SK-N-SH (cell line): Measurements from ENCODE around the gene CCDC13. TPM values are rescaled to one million over a fixed set of nuclear protein-coding genes. Genes with fewer than 3 reads are reported as not detected.

Experiments
- CTCF ChIA-PET: fragments of 300-600, 350-600 bp; formaldehyde crosslinking; extraction: SDS; loops from one replicate; lab custom pipeline; 2021; lab: Yijun Ruan, JAX
- POLR2A ChIA-PET: fragments of 350-600 bp; sonication (Branson Sonifier 250); formaldehyde crosslinking; extraction: SDS; loops from one replicate; lab custom pipeline; 2020; ENCODE audit warnings: antibody characterized with exemption, inconsistent platforms; lab: Yijun Ruan, JAX
- DNase-seq: peaks from one replicate; pipeline ENCODE4 v3.0.0; 2012
- H2AFZ ChIP-seq: fragments of 200-600 bp; sonication (generic); 2 replicates; pipeline ENCODE4 v1.8.1; 2016; ENCODE audit warnings: antibody characterized with exemption, mild to moderate bottlenecking, low read depth
- H3F3A ChIP-seq: fragments of 200-600 bp; sonication (generic); replicated peaks from 2 replicates; pipeline ENCODE3; 2016; ENCODE audit warnings: antibody characterized with exemption, mild to moderate bottlenecking; ENCODE audit not compliant: insufficient read depth
- H3K27ac ChIP-seq, 2 experiments: fragments of 200-500 bp in 1 of 2; fragments of 200-600 bp in 1 of 2; sonication (Bioruptor generic) in 1 of 2; sonication (generic), shearing (Covaris generic) in 1 of 2; 2 replicates each; pipeline versions ENCODE4 v1.5.1 to v1.6.1; 2014 to 2016; ENCODE audit warnings: low read depth in 2 of 2, inconsistent platforms in 1 of 2, low read length in 1 of 2, mild to moderate bottlenecking in 1 of 2, mixed read lengths in 1 of 2
- H3K27me3 ChIP-seq: fragments of 200-600 bp; sonication (generic), shearing (Covaris generic); 2 replicates; pipeline ENCODE4 v1.6.1; 2016; ENCODE audit warnings: mixed run types; ENCODE audit not compliant: insufficient read depth
- H3K36me3 ChIP-seq, 2 experiments: fragments of 200-500 bp in 1 of 2; fragments of 200-600 bp in 1 of 2; sonication (Bioruptor generic) in 1 of 2; sonication (generic) in 1 of 2; replicated peaks in 1 of 2; 2 replicates each; pipeline versions ENCODE3 to v1.5.1; 2014 to 2016; ENCODE audit warnings: low read length in 1 of 2, mild to moderate bottlenecking in 1 of 2; ENCODE audit not compliant: insufficient read depth in 2 of 2, control insufficient read depth in 1 of 2
- H3K4me1 ChIP-seq, 2 experiments: fragments of 200-500 bp in 1 of 2; fragments of 200-600 bp in 1 of 2; sonication (Bioruptor generic) in 1 of 2; sonication (generic), shearing (Covaris generic) in 1 of 2; 2 replicates each; pipeline versions ENCODE4 v1.5.1 to v1.6.1; 2014 to 2016; ENCODE audit warnings: low read depth in 1 of 2, low read length in 1 of 2, mixed run types in 1 of 2; ENCODE audit not compliant: insufficient read depth in 2 of 2, control insufficient read depth in 1 of 2
- H3K4me2 ChIP-seq: fragments of 200-600 bp; sonication (generic), shearing (Covaris generic); 2 replicates; pipeline ENCODE4 v1.6.1; 2017; ENCODE audit warnings: mixed run types
- H3K4me3 ChIP-seq, 2 experiments: fragments of 200-500 bp in 1 of 2; fragments of 200-600 bp in 1 of 2; sonication (Bioruptor generic) in 1 of 2; sonication (generic), shearing (Covaris generic) in 1 of 2; 2 replicates each; pipeline versions ENCODE4 v1.5.1 to v1.8.1; 2014 to 2016; ENCODE audit warnings: low read depth in 2 of 2, inconsistent platforms in 1 of 2, low read length in 1 of 2, mild to moderate bottlenecking in 1 of 2, mixed read lengths in 1 of 2, moderate library complexity in 1 of 2
- H3K79me2 ChIP-seq: fragments of 200-600 bp; sonication (generic); 2 replicates; pipeline ENCODE4 v1.8.1; 2017; ENCODE audit warnings: mild to moderate bottlenecking; ENCODE audit not compliant: insufficient read depth
- H3K9ac ChIP-seq: fragments of 200-600 bp; sonication (generic); 2 replicates; pipeline ENCODE4 v1.6.1; 2017; ENCODE audit warnings: mixed run types
- H3K9me2 ChIP-seq: fragments of 200-600 bp; sonication (generic); 2 replicates; pipeline ENCODE4 v1.6.1; 2017; ENCODE audit warnings: mixed run types
- H3K9me3 ChIP-seq: fragments of 200-600 bp; sonication (generic); 2 replicates; pipeline ENCODE4 v1.6.1; 2017; ENCODE audit warnings: mixed run types, mild to moderate bottlenecking, moderate library complexity
- H4K20me1 ChIP-seq: fragments of 200-600 bp; sonication (generic); 2 replicates; pipeline ENCODE4 v1.6.1; 2017; ENCODE audit warnings: mild to moderate bottlenecking, mixed run types; ENCODE audit not compliant: insufficient read depth
- CHD2 ChIP-seq: fragments of 150-350 bp; IDR thresholded peaks from 2 replicates; pipeline ENCODE4 v1.6.1; 2018; ENCODE audit warnings: low read length; ENCODE audit not compliant: partially characterized antibody
- EZH2phosphoT487 ChIP-seq: fragments of 200-600 bp; sonication (generic); IDR thresholded peaks from 2 replicates; pipeline ENCODE4 v1.6.1; 2017; ENCODE audit warnings: low read depth, mixed run types, mild to moderate bottlenecking, antibody characterized with exemption, moderate library complexity, borderline replicate concordance
- GATA2 ChIP-seq: sonication (generic); formaldehyde crosslinking; IDR thresholded peaks from 2 replicates; pipeline ENCODE4 v1.5.0; 2020; ENCODE audit warnings: mild to moderate bottlenecking, missing genetic modification reagents
- JUND ChIP-seq: IDR thresholded peaks from 2 replicates; pipeline ENCODE4 v1.4.0; 2012
- MEF2A ChIP-seq: IDR thresholded peaks from 2 replicates; pipeline ENCODE4 v1.4.0; 2012; ENCODE audit warnings: low read depth, borderline replicate concordance
- MXI1 ChIP-seq: IDR thresholded peaks from 2 replicates; pipeline ENCODE4 v1.6.1; 2012; ENCODE audit warnings: mild to moderate bottlenecking, low read depth, low read length, improper control_type of control experiment
- NFIC ChIP-seq: IDR thresholded peaks from 2 replicates; pipeline ENCODE4 v1.4.0; 2012; ENCODE audit warnings: borderline replicate concordance
- NRF1 ChIP-seq: IDR thresholded peaks from 2 replicates; pipeline ENCODE4 v1.6.1; 2012; ENCODE audit warnings: low read depth, mild to moderate bottlenecking, low read length
- RAD21 ChIP-seq: IDR thresholded peaks from 2 replicates; pipeline ENCODE4 v1.6.1; 2012; ENCODE audit warnings: mild to moderate bottlenecking, low read length
- RCOR1 ChIP-seq: fragments of 150-350 bp; IDR thresholded peaks from 2 replicates; pipeline ENCODE4 v1.6.1; 2017; ENCODE audit warnings: antibody characterized with exemption, low read length
- RFX5 ChIP-seq: IDR thresholded peaks from 2 replicates; pipeline ENCODE4 v1.6.1; 2012; ENCODE audit warnings: mild to moderate bottlenecking, improper control_type of control experiment, low read length
- SIN3A ChIP-seq: IDR thresholded peaks from 2 replicates; pipeline ENCODE4 v1.6.1; 2012; ENCODE audit warnings: low read depth, mild to moderate bottlenecking, low read length, moderate library complexity, borderline replicate concordance
- TAF1 ChIP-seq: IDR thresholded peaks from 2 replicates; pipeline ENCODE4 v1.6.1; 2012; ENCODE audit warnings: low read depth, mild to moderate bottlenecking, low read length, moderate library complexity, borderline replicate concordance
- TCF12 ChIP-seq: IDR thresholded peaks from 2 replicates; pipeline ENCODE4 v1.4.0; 2012
- WGBS: methylation state at CpG from one replicate; pipeline ENCODE4 v1.1.6; 2017; ENCODE audit warnings: low lambda C conversion rate; 5-methylcytosine and 5-hydroxymethylcytosine counted together
- polyA plus RNA-seq, 3 experiments: library from polyadenylated mRNA; depleted of rRNA; stranded (reverse); fragments of >200 nt; gene quantifications; 2 replicates each; pipeline ENCODE4 v1.2.3, GENCODE V29; 2012
- TF ChIP-seq, protein P1 (sequence below): fragments of 150-350 bp; IDR thresholded peaks from 2 replicates; pipeline ENCODE4 v1.6.1; 2017; ENCODE audit warnings: antibody characterized with exemption, low read length, low read depth, borderline replicate concordance
- TF ChIP-seq, protein P2 (sequence below): fragments of 200-600 bp; sonication (generic); IDR thresholded peaks from 2 replicates; pipeline ENCODE4 v1.6.1; 2017; ENCODE audit warnings: antibody characterized with exemption, mild to moderate bottlenecking, moderate library complexity
- TF ChIP-seq, protein P3 (sequence below): IDR thresholded peaks from 2 replicates; pipeline ENCODE4 v1.6.1; 2012; ENCODE audit warnings: mild to moderate bottlenecking, low read depth, low read length, moderate library complexity

Gene CCDC13
- polyA plus RNA-seq, 1 of the 3 experiments (the other 2 are of a cell fraction), result 0.66 TPM

DNA sequence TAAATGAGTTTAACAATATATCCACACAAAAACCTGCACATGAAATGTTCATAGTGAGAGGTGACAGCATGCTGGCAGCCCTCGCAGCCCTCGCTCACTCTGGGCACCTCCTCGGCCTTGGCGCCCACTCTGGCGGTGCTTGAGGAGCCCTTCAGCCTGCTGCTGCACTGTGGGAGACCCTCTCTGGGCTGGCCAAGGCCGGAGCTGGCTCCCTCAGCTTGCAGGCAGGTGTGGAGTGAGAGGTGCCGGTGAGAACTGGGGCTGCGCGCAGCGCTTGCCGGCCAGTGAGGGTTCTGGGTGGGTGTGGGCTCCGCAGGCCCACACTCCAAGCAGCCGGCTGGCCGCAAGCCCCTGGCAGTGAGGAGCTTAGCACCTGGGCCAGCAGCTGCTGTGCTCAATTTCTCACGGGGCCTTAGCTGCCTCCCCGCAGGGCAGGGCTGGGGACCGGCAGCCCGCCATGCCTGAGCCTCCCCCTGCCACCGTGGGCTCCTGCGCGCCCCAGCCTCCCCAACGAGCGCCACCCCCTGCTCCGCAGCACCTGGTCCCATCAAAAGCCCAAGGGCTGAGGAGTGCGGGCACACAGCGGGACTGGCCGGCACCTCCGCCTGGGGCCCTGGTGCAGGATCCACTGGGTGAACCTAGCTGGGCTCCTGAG, 3.4 kb downstream of the CCDC13 start:
- ChIA-PET CTCF (interaction anchor here (0.8 to 1.2 kb wide), 2 partner anchors 14 to 20 kb away, joined by 3 to 4 read pairs; no protein-coding TSS in a partner anchor), POLR2A (interaction anchor here (0.6 kb wide), 1 partner anchor 208 kb away, joined by 3 read pairs; no protein-coding TSS in a partner anchor)
- Histone ChIP-seq H3K36me3 (no peaks in the 10 kb centered on the region), H2AFZ (no peak overlapping the region), H3K4me2 (no peak overlapping the region), H3K9me2 (no peaks in the 10 kb centered on the region), H3K9me3 (no peaks in the 10 kb centered on the region), H3K27ac (no peak overlapping the region), H3K9ac (no peak overlapping the region), H3K4me1 (peaks cover 0 to 7% of the 10 kb centered on the region in 2 experiments; a peak in 1 of 4 replicates), H4K20me1 (no peaks in the 10 kb centered on the region), H3F3A (peaks cover 10% of the 10 kb centered on the region), H3K4me3 (no peak overlapping the region), H3K27me3 (no peaks in the 10 kb centered on the region), H3K79me2 (no peaks in the 10 kb centered on the region)
- DNase-seq, result no peak
- 84% methylated on average over 16 of the region's 28 CpGs for WGBS
- TF ChIP-seq GATA2 (CRISPR knock-in tag), result no peak
- no peak for TF ChIP-seq NRF1
- TF ChIP-seq, protein P1, sequence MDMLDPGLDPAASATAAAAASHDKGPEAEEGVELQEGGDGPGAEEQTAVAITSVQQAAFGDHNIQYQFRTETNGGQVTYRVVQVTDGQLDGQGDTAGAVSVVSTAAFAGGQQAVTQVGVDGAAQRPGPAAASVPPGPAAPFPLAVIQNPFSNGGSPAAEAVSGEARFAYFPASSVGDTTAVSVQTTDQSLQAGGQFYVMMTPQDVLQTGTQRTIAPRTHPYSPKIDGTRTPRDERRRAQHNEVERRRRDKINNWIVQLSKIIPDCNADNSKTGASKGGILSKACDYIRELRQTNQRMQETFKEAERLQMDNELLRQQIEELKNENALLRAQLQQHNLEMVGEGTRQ, result no peak
- TF ChIP-seq, protein P2, sequence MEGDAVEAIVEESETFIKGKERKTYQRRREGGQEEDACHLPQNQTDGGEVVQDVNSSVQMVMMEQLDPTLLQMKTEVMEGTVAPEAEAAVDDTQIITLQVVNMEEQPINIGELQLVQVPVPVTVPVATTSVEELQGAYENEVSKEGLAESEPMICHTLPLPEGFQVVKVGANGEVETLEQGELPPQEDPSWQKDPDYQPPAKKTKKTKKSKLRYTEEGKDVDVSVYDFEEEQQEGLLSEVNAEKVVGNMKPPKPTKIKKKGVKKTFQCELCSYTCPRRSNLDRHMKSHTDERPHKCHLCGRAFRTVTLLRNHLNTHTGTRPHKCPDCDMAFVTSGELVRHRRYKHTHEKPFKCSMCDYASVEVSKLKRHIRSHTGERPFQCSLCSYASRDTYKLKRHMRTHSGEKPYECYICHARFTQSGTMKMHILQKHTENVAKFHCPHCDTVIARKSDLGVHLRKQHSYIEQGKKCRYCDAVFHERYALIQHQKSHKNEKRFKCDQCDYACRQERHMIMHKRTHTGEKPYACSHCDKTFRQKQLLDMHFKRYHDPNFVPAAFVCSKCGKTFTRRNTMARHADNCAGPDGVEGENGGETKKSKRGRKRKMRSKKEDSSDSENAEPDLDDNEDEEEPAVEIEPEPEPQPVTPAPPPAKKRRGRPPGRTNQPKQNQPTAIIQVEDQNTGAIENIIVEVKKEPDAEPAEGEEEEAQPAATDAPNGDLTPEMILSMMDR, result no peak
- no peak for TF ChIP-seq NFIC
- TF ChIP-seq EZH2phosphoT487, result no peak
- TF ChIP-seq JUND, result no peak
- TF ChIP-seq RAD21, result no peak
- TF ChIP-seq MEF2A, result no peak
- TF ChIP-seq TAF1, result no peak
- TF ChIP-seq RFX5, result no peak
- TF ChIP-seq RCOR1, result no peak
- TF ChIP-seq, protein P3, sequence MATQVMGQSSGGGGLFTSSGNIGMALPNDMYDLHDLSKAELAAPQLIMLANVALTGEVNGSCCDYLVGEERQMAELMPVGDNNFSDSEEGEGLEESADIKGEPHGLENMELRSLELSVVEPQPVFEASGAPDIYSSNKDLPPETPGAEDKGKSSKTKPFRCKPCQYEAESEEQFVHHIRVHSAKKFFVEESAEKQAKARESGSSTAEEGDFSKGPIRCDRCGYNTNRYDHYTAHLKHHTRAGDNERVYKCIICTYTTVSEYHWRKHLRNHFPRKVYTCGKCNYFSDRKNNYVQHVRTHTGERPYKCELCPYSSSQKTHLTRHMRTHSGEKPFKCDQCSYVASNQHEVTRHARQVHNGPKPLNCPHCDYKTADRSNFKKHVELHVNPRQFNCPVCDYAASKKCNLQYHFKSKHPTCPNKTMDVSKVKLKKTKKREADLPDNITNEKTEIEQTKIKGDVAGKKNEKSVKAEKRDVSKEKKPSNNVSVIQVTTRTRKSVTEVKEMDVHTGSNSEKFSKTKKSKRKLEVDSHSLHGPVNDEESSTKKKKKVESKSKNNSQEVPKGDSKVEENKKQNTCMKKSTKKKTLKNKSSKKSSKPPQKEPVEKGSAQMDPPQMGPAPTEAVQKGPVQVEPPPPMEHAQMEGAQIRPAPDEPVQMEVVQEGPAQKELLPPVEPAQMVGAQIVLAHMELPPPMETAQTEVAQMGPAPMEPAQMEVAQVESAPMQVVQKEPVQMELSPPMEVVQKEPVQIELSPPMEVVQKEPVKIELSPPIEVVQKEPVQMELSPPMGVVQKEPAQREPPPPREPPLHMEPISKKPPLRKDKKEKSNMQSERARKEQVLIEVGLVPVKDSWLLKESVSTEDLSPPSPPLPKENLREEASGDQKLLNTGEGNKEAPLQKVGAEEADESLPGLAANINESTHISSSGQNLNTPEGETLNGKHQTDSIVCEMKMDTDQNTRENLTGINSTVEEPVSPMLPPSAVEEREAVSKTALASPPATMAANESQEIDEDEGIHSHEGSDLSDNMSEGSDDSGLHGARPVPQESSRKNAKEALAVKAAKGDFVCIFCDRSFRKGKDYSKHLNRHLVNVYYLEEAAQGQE, result no peak
- no peak for TF ChIP-seq SIN3A
- TF ChIP-seq CHD2, result no peak
- TF ChIP-seq TCF12, result no peak
- no peak for TF ChIP-seq MXI1
